Neural cell (in vitro differentiated cells): ENCODE data around the gene KCNK13. TPM values are rescaled to one million over a fixed set of nuclear protein-coding genes. Genes with fewer than 3 reads are reported as not detected.

ENCODE experiments used
- H2AFZ ChIP-seq: fragments of 200-600, 300-800 bp; sonication (generic), shearing (Covaris generic); 2 replicates; pipeline ENCODE4 v1.6.0; 2014; ENCODE audit warnings: low read depth, mild to moderate bottlenecking, antibody characterized with exemption, low read length, moderate library complexity
- H3F3A ChIP-seq: fragments of 200-600 bp; shearing (Covaris generic); 2 replicates; pipeline ENCODE4 v1.6.1; 2016; ENCODE audit warnings: mild to moderate bottlenecking, moderate library complexity, mixed read lengths, antibody characterized with exemption, low read length; ENCODE audit not compliant: insufficient read depth, poor library complexity, severe bottlenecking
- H3K27ac ChIP-seq: fragments of 200-600, 300-800 bp; sonication (generic), shearing (Covaris generic); 2 replicates; pipeline ENCODE4 v1.5.1; 2014; ENCODE audit warnings: mild to moderate bottlenecking, low read length, moderate library complexity
- H3K27me3 ChIP-seq: fragments of 300-800, 200-600 bp; sonication (generic), shearing (Covaris generic); 2 replicates; pipeline ENCODE4 v1.6.0; 2014; ENCODE audit warnings: mild to moderate bottlenecking, low read depth, low read length, moderate library complexity; ENCODE audit not compliant: insufficient read depth
- H3K36me3 ChIP-seq: fragments of 300-800, 200-600 bp; sonication (generic), shearing (Covaris generic); 2 replicates; pipeline ENCODE4 v1.5.1; 2014; ENCODE audit warnings: mild to moderate bottlenecking, antibody characterized with exemption, low read length, moderate library complexity; ENCODE audit not compliant: insufficient read depth
- H3K4me2 ChIP-seq: fragments of 300-800, 200-600 bp; sonication (generic), shearing (Covaris generic); 2 replicates; pipeline ENCODE4 v1.6.0; 2014; ENCODE audit warnings: mild to moderate bottlenecking, low read length
- H3K4me3 ChIP-seq: fragments of 300-800, 200-600 bp; sonication (generic), shearing (Covaris generic); 2 replicates; pipeline ENCODE4 v1.5.1; 2014; ENCODE audit warnings: mild to moderate bottlenecking, low read length, moderate library complexity
- H3K79me2 ChIP-seq: fragments of 200-600 bp; shearing (Covaris generic); replicated peaks from 2 replicates; pipeline ENCODE4 v1.6.0; 2014; ENCODE audit warnings: mild to moderate bottlenecking, low read length, moderate library complexity; ENCODE audit not compliant: insufficient read depth
- H3K9ac ChIP-seq: fragments of 300-800, 200-600 bp; sonication (generic), shearing (Covaris generic); 2 replicates; pipeline ENCODE4 v1.6.1; 2016; ENCODE audit warnings: mild to moderate bottlenecking, low read length, mixed read lengths
- H3K9me2 ChIP-seq: fragments of 200-600 bp; shearing (Covaris generic); 2 replicates; pipeline ENCODE4 v1.6.1; 2016; ENCODE audit warnings: mild to moderate bottlenecking, low read length, mixed read lengths; ENCODE audit not compliant: insufficient read depth
- H3K9me3 ChIP-seq: fragments of 200-600, 300-800 bp; sonication (generic), shearing (Covaris generic); 2 replicates; pipeline ENCODE4 v1.6.1; 2016; ENCODE audit warnings: mild to moderate bottlenecking, mixed run types, low read length, moderate library complexity, mixed read lengths
- H4K20me1 ChIP-seq: fragments of 200-600 bp; shearing (Covaris generic); 2 replicates; pipeline ENCODE4 v1.6.1; 2016; ENCODE audit warnings: mild to moderate bottlenecking, mixed run types; ENCODE audit not compliant: insufficient read depth
- CTCF ChIP-seq: fragments of 450-650 bp; IDR thresholded peaks from 2 replicates; pipeline ENCODE4 v1.5.1; 2014; ENCODE audit warnings: antibody characterized with exemption, mild to moderate bottlenecking, moderate library complexity; ENCODE audit not compliant: poor library complexity, severe bottlenecking
- EP300 ChIP-seq: fragments of 450-650 bp; conservative IDR thresholded peaks from 2 replicates; pipeline ENCODE4 v1.6.1; 2014; ENCODE audit warnings: antibody characterized with exemption, mild to moderate bottlenecking, moderate library complexity; ENCODE audit not compliant: poor library complexity, severe bottlenecking
- EZH2 ChIP-seq: fragments of 200-600, 300-800 bp; shearing (Covaris generic), sonication (generic); IDR thresholded peaks from 2 replicates; pipeline ENCODE4 v1.6.1; 2014; ENCODE audit warnings: antibody characterized with exemption, low read length, borderline replicate concordance, mild to moderate bottlenecking; ENCODE audit not compliant: insufficient read depth, poor library complexity, severe bottlenecking
- MXI1 ChIP-seq: fragments of 450-650 bp; conservative IDR thresholded peaks from 2 replicates; pipeline ENCODE4 v1.6.1; 2014; ENCODE audit warnings: antibody characterized with exemption, mild to moderate bottlenecking; ENCODE audit not compliant: poor library complexity, severe bottlenecking
- POLR2AphosphoS5 ChIP-seq: IDR thresholded peaks from 2 replicates; pipeline ENCODE4 v1.6.1; 2012
- RAD21 ChIP-seq: fragments of 450-650 bp; conservative IDR thresholded peaks from 2 replicates; pipeline ENCODE4 v1.6.1; 2014; ENCODE audit warnings: antibody characterized with exemption, mild to moderate bottlenecking, moderate library complexity
- SMC3 ChIP-seq: fragments of 450-650 bp; conservative IDR thresholded peaks from 2 replicates; pipeline ENCODE4 v1.6.1; 2014; ENCODE audit warnings: antibody characterized with exemption, mild to moderate bottlenecking, moderate library complexity; ENCODE audit not compliant: poor library complexity
- TAF1 ChIP-seq: IDR thresholded peaks from 2 replicates; pipeline ENCODE4 v1.6.1; 2012; ENCODE audit warnings: low read depth
- polyA plus RNA-seq: library from polyadenylated mRNA; depleted of rRNA; stranded (reverse); fragments of >200 nt; gene quantifications from 2 replicates; pipeline ENCODE4 v1.2.3, GENCODE V29; 2014
- TF ChIP-seq, protein P1 (sequence below): IDR thresholded peaks from 2 replicates; pipeline ENCODE4 v1.6.1; 2012; ENCODE audit warnings: borderline replicate concordance

KCNK13 gene
- polyA plus RNA-seq, 1 donor from 2014 or later, result 0.11 TPM

DNA sequence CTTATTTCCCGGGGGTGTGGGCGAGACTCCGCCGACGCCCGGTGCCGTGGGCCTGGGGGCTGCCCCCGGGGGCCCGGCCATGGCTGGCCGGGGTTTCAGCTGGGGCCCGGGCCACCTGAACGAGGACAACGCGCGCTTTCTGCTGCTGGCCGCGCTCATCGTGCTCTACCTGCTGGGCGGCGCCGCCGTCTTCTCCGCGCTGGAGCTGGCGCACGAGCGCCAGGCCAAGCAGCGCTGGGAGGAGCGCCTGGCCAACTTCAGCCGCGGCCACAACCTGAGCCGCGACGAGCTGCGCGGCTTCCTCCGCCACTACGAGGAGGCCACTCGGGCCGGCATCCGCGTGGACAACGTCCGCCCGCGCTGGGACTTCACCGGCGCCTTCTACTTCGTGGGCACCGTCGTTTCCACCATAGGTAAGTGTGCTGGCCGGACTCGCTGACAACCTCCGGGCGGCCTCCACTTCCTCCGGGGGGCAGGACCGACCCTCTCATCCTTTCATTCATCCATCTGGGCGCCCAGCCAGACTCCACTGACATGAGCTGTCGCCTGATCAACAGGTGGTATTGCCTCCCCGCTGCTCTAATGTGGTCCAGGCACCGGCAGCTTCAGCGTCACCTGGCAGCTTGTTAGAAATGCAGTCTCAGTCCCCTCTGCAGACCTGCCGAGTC, 467 bp downstream of the KCNK13 start:
- H3K27ac ChIP-seq, result no peak overlapping the region
- H4K20me1 ChIP-seq, result no peaks in the 10 kb centered on the region

DNA sequence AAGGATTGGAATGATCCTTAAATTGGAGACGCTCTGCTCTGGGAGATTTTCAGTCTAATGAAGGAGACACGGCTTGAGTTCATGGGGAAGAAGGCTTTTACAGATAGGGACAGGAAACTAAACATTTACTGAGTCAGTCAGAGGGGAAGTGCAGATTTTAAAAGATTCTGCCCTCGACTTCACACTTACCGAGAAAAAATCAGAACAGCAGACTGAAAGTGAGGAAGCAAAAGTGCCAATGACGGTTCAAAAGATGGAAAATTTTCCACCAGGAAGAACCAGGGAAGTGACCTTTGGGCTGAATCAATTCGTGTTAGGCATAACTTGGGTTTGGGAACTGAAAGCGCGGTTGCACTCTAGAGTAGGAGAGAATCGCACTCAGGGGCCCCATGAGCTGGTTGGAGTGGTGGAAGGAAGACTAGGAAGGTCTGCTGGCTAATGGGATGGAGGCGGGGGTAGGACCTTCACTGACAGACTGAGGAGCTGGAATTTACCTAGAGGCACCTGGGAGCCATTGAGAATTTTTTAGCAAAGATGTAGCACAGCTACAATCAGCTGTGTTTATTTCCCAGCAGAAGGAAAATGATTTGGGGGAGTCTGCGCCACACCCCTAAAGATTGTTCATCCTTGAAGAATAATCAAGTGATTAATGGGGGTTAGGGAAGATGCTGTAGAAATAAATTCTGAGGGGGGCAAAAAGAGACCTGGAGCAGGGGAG, 1.2 kb downstream of the KCNK13 start:
- no peaks in the 10 kb centered on the region for H4K20me1 ChIP-seq
- no peaks in the 10 kb centered on the region for H3K36me3 ChIP-seq
- H3K4me2 ChIP-seq, result peak overlapping the region; percentile 14
- no peaks in the 10 kb centered on the region for H3K79me2 ChIP-seq
- H3F3A ChIP-seq, result no peaks in the 10 kb centered on the region
- H2AFZ ChIP-seq, result no peak overlapping the region
- H3K9me2 ChIP-seq, result no peaks in the 10 kb centered on the region
- no peak overlapping the region for H3K27ac ChIP-seq
- H3K9me3 ChIP-seq, result no peaks in the 10 kb centered on the region
- peaks cover 75% of the 10 kb centered on the region for H3K27me3 ChIP-seq
- H3K9ac ChIP-seq, result no peak overlapping the region
- peak overlapping the region; percentile 64 for H3K4me3 ChIP-seq
- TF ChIP-seq, protein P1, sequence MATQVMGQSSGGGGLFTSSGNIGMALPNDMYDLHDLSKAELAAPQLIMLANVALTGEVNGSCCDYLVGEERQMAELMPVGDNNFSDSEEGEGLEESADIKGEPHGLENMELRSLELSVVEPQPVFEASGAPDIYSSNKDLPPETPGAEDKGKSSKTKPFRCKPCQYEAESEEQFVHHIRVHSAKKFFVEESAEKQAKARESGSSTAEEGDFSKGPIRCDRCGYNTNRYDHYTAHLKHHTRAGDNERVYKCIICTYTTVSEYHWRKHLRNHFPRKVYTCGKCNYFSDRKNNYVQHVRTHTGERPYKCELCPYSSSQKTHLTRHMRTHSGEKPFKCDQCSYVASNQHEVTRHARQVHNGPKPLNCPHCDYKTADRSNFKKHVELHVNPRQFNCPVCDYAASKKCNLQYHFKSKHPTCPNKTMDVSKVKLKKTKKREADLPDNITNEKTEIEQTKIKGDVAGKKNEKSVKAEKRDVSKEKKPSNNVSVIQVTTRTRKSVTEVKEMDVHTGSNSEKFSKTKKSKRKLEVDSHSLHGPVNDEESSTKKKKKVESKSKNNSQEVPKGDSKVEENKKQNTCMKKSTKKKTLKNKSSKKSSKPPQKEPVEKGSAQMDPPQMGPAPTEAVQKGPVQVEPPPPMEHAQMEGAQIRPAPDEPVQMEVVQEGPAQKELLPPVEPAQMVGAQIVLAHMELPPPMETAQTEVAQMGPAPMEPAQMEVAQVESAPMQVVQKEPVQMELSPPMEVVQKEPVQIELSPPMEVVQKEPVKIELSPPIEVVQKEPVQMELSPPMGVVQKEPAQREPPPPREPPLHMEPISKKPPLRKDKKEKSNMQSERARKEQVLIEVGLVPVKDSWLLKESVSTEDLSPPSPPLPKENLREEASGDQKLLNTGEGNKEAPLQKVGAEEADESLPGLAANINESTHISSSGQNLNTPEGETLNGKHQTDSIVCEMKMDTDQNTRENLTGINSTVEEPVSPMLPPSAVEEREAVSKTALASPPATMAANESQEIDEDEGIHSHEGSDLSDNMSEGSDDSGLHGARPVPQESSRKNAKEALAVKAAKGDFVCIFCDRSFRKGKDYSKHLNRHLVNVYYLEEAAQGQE, result no peak
- TF ChIP-seq EP300 (no peak), POLR2AphosphoS5 (no peak), TAF1 (no peak), EZH2 (no peak), MXI1 (no peak), SMC3 (no peak)

More for the DNA sequence above, 467 bp downstream of the KCNK13 start:
- H3K79me2 ChIP-seq, result no peaks in the 10 kb centered on the region
- H3K4me3 ChIP-seq, result peak overlapping the region; percentile 64
- peaks cover 75% of the 10 kb centered on the region for H3K27me3 ChIP-seq
- H3K9me2 ChIP-seq, result no peaks in the 10 kb centered on the region
- H3K9ac ChIP-seq, result no peak overlapping the region
- no peaks in the 10 kb centered on the region for H3K9me3 ChIP-seq
- H3K4me2 ChIP-seq, result peak overlapping the region; percentile 14
- TF ChIP-seq CTCF, result no peak
- no peak for TF ChIP-seq RAD21
- no peak for TF ChIP-seq TAF1
- TF ChIP-seq EZH2, result peak; percentile 74
- TF ChIP-seq EP300, result no peak
- no peak for TF ChIP-seq MXI1
- TF ChIP-seq, protein P1, result no peak
- TF ChIP-seq POLR2AphosphoS5, result no peak
- H3K36me3 ChIP-seq, result no peaks in the 10 kb centered on the region
- no peaks in the 10 kb centered on the region for H3F3A ChIP-seq
- H2AFZ ChIP-seq, result no peak overlapping the region
